Loucy (cell line): Measurements from ENCODE around the gene PSMG1.

Source experiments
- EZH2phosphoT487 ChIP-seq: fragments of 200-600 bp; IDR thresholded peaks from 2 replicates; pipeline ENCODE4 v1.6.1; 2018; ENCODE audit warnings: antibody characterized with exemption, mild to moderate bottlenecking, moderate library complexity, borderline replicate concordance
- TF ChIP-seq, protein P1 (sequence below): fragments of 200-600 bp; sonication (generic); conservative IDR thresholded peaks from 2 replicates; pipeline ENCODE4 v1.5.1; 2014; ENCODE audit warnings: mild to moderate bottlenecking, antibody characterized with exemption, low read length

- TF ChIP-seq, protein P1, sequence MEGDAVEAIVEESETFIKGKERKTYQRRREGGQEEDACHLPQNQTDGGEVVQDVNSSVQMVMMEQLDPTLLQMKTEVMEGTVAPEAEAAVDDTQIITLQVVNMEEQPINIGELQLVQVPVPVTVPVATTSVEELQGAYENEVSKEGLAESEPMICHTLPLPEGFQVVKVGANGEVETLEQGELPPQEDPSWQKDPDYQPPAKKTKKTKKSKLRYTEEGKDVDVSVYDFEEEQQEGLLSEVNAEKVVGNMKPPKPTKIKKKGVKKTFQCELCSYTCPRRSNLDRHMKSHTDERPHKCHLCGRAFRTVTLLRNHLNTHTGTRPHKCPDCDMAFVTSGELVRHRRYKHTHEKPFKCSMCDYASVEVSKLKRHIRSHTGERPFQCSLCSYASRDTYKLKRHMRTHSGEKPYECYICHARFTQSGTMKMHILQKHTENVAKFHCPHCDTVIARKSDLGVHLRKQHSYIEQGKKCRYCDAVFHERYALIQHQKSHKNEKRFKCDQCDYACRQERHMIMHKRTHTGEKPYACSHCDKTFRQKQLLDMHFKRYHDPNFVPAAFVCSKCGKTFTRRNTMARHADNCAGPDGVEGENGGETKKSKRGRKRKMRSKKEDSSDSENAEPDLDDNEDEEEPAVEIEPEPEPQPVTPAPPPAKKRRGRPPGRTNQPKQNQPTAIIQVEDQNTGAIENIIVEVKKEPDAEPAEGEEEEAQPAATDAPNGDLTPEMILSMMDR = no peak
- TF ChIP-seq EZH2phosphoT487 = no peak
Observed at GRCh38 chr21:39150316-39150715, 32.9 kb downstream of the PSMG1 start.
